ENCODE data around the gene COX7A2.

The COX7A2 gene

GRCh38 chr6:75203721-75204120 is 39.9 kb downstream of the COX7A2 start:
- DNase-seq (ENCODE audit: low read depth in 2 of 2), result peak; percentile 64 to 66
- TF ChIP-seq, protein P1, sequence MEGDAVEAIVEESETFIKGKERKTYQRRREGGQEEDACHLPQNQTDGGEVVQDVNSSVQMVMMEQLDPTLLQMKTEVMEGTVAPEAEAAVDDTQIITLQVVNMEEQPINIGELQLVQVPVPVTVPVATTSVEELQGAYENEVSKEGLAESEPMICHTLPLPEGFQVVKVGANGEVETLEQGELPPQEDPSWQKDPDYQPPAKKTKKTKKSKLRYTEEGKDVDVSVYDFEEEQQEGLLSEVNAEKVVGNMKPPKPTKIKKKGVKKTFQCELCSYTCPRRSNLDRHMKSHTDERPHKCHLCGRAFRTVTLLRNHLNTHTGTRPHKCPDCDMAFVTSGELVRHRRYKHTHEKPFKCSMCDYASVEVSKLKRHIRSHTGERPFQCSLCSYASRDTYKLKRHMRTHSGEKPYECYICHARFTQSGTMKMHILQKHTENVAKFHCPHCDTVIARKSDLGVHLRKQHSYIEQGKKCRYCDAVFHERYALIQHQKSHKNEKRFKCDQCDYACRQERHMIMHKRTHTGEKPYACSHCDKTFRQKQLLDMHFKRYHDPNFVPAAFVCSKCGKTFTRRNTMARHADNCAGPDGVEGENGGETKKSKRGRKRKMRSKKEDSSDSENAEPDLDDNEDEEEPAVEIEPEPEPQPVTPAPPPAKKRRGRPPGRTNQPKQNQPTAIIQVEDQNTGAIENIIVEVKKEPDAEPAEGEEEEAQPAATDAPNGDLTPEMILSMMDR (IDR thresholded peaks at IDR 0.05; ENCODE audit: low read depth, low read length), result no peak
- peak overlapping the region; percentile 19 to 84 for H3K4me3 ChIP-seq (replicated peaks in 1 of 2; ENCODE audit: low read depth in 2 of 2, low read length in 2 of 2)

GRCh38 chr6:75202676-75203131 is 40.9 kb downstream of the COX7A2 start:
- H3K4me3 ChIP-seq (replicated peaks in 1 of 2; ENCODE audit: low read depth in 2 of 2, low read length in 2 of 2), result peak overlapping the region; percentile 42 to 46
- DNase-seq (ENCODE audit: low read depth in 2 of 2), result peak; percentile 33 to 39

GRCh38 chr6:75201901-75202672 is 41.5 kb downstream of the COX7A2 start:
- H3K4me3 ChIP-seq (replicated peaks in 1 of 2; ENCODE audit: low read depth in 2 of 2, low read length in 2 of 2), result peak overlapping the region; percentile 42 to 46
- DNase-seq (ENCODE audit: low read depth in 2 of 2), result peak; percentile 23 to 39
- TF ChIP-seq, protein P1 (IDR thresholded peaks at IDR 0.05; ENCODE audit: low read depth, low read length), result no peak

More at GRCh38 chr6:75202676-75203131, 40.9 kb downstream of the COX7A2 start:
- TF ChIP-seq, protein P1 (IDR thresholded peaks at IDR 0.05; ENCODE audit: low read depth, low read length), result no peak

DNA sequence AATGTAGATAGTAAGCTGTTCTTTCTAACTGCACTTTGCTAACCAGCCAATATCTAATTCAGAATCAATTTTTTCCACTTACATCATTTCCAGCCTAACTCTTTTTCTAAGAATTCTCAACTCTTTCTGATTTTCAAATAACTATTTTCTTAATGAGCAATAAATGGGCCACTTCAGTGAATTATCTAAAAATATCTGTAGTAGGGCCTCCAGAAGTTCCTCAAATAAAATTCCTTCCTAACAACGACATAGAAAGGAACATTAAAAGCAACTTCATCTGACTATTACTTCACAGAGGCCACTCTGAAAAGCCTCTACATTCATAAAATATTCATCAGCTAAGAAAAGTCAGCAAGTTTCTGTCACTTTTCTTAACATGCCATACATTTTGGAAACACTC is 42.6 kb downstream of the COX7A2 start:
- TF ChIP-seq, protein P1 (IDR thresholded peaks at IDR 0.05; ENCODE audit: low read depth, low read length), result no peak
- no peak overlapping the region for H3K4me3 ChIP-seq (replicated peaks in 1 of 2; ENCODE audit: low read depth in 2 of 2, low read length in 2 of 2)
- DNase-seq (ENCODE audit: low read depth in 2 of 2), result peak in 1 of 2 donors; percentile 29

DNA sequence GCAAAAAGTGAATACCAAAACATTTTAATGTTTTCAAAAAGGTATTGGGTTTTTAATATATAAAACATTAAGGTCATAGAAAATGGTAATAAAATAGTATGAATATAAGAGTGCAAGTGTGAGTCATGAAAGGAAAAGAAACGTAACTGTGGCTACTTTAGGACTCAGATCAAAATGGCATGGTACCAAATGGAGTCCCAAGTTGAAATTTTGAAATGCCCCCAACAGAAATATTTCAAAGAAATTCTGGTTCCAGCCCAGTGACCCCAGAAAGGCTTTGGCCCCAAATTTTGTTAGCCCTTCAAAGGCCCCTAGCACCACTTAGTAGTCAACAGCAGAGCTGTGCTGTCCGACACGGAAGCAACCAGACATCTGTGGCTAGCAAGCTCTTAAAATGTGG is 43.7 kb downstream of the COX7A2 start:
- TF ChIP-seq, protein P1 (IDR thresholded peaks at IDR 0.05; ENCODE audit: low read depth, low read length), result no peak
- H3K4me3 ChIP-seq (replicated peaks in 1 of 2; ENCODE audit: low read depth in 2 of 2, low read length in 2 of 2), result no peak overlapping the region
- peak in 1 of 2 donors; percentile 52 for DNase-seq (ENCODE audit: low read depth in 2 of 2)

GRCh38 chr6:75196081-75196687 is 47.4 kb downstream of the COX7A2 start:
- DNase-seq (ENCODE audit: low read depth in 2 of 2), result peak; percentile 41 to 67
- TF ChIP-seq, protein P1 (IDR thresholded peaks at IDR 0.05; ENCODE audit: low read depth, low read length), result no peak
- H3K4me3 ChIP-seq (replicated peaks in 1 of 2; ENCODE audit: low read depth in 2 of 2, low read length in 2 of 2), result no peak overlapping the region
